WTC11 (cell line): ENCODE data around the gene NRP2. TPM values are rescaled to one million over a fixed set of nuclear protein-coding genes. Genes with fewer than 3 reads are reported as not detected.

ENCODE experiments used
- ATAC-seq: fragments of 200-7000 bp; cut with Tn5 transposase; 2 replicates; pipeline ENCODE4 v1.10.0; 2021; ENCODE audit warnings: mild to moderate bottlenecking, moderate library complexity
- CTCF ChIA-PET: fragments of 300-600 bp; sonication (Branson Sonifier 250); formaldehyde crosslinking; loops from one replicate; lab custom pipeline; 2021; ENCODE audit warnings: antibody characterized with exemption; lab: Charles Lee
- POLR2A ChIA-PET: fragments of 350-600 bp; sonication (Branson Sonifier 250); formaldehyde crosslinking; loops from one replicate; lab custom pipeline; 2021; ENCODE audit warnings: antibody characterized with exemption; lab: Charles Lee
- DNase-seq: peaks from one replicate; pipeline ENCODE4 v3.0.0; 2021; ENCODE audit warnings: low spot score
- H3K27ac Mint-ChIP-seq: 2 replicates; pipeline ENCODE4 v1.8.0; 2021; ENCODE audit warnings: mixed read lengths
- H3K27me3 Mint-ChIP-seq: 2 replicates; pipeline ENCODE4 v1.8.0; 2021; ENCODE audit warnings: low read depth, mild to moderate bottlenecking, moderate library complexity, mixed read lengths
- H3K36me3 Mint-ChIP-seq: 2 replicates; pipeline ENCODE4 v1.8.0; 2021; ENCODE audit warnings: mixed read lengths
- H3K4me1 Mint-ChIP-seq: 2 replicates; pipeline ENCODE4 v1.8.0; 2022; ENCODE audit warnings: mixed read lengths
- H3K4me3 Mint-ChIP-seq: 2 replicates; pipeline ENCODE4 v1.8.0; 2021; ENCODE audit warnings: mild to moderate bottlenecking, moderate library complexity, mixed read lengths
- H3K9me3 Mint-ChIP-seq: 2 replicates; pipeline ENCODE4 v1.8.0; 2021; ENCODE audit warnings: mixed read lengths
- ARID4B ChIP-seq: sonication (generic); formaldehyde crosslinking; IDR thresholded peaks from 2 replicates; pipeline ENCODE4 v1.8.0; 2023; ENCODE audit warnings: missing genetic modification reagents, mild to moderate bottlenecking, borderline replicate concordance
- ATF1 ChIP-seq: sonication (generic); formaldehyde crosslinking; IDR thresholded peaks from 2 replicates; pipeline ENCODE4 v1.8.1; 2023; ENCODE audit warnings: mild to moderate bottlenecking, moderate library complexity, missing genetic modification reagents
- ELF4 ChIP-seq: sonication (generic); formaldehyde crosslinking; IDR thresholded peaks from 2 replicates; pipeline ENCODE4 v1.8.1; 2022; ENCODE audit warnings: low read depth, mild to moderate bottlenecking, moderate library complexity, missing genetic modification reagents
- ERG ChIP-seq: fragments of 250-450 bp; sonication (Bioruptor Pico); IDR thresholded peaks from 2 replicates; pipeline ENCODE4 v1.8.0; 2021; ENCODE audit warnings: mild to moderate bottlenecking
- ESRRA ChIP-seq: sonication (generic); formaldehyde crosslinking; IDR thresholded peaks from 2 replicates; pipeline ENCODE4 v1.8.1; 2022; ENCODE audit warnings: mild to moderate bottlenecking, missing genetic modification reagents, borderline replicate concordance
- FOXP4 ChIP-seq: sonication (generic); formaldehyde crosslinking; IDR thresholded peaks from 2 replicates; pipeline ENCODE4 v1.8.0; 2022; ENCODE audit warnings: mild to moderate bottlenecking, missing genetic modification reagents
- IRF1 ChIP-seq: sonication (generic); formaldehyde crosslinking; IDR thresholded peaks from 2 replicates; pipeline ENCODE4 v1.8.0; 2023; ENCODE audit warnings: missing genetic modification reagents
- KAT7 ChIP-seq: sonication (generic); formaldehyde crosslinking; IDR thresholded peaks from 2 replicates; pipeline ENCODE4 v1.8.1; 2023; ENCODE audit warnings: missing genetic modification reagents, mild to moderate bottlenecking, borderline replicate concordance
- MAX ChIP-seq: sonication (generic); formaldehyde crosslinking; IDR thresholded peaks from 2 replicates; pipeline ENCODE4 v1.8.0; 2022; ENCODE audit warnings: mild to moderate bottlenecking, missing genetic modification reagents
- MXD4 ChIP-seq: fragments of 250-450 bp; sonication (Bioruptor Pico); IDR thresholded peaks from 2 replicates; pipeline ENCODE4 v1.8.0; 2021; ENCODE audit warnings: mild to moderate bottlenecking, moderate library complexity, borderline replicate concordance
- SP1 ChIP-seq: sonication (generic); formaldehyde crosslinking; conservative IDR thresholded peaks from 2 replicates; pipeline ENCODE4 v1.8.1; 2022; ENCODE audit warnings: missing genetic modification reagents
- STAT6 ChIP-seq: sonication (generic); formaldehyde crosslinking; conservative IDR thresholded peaks from 2 replicates; pipeline ENCODE4 v1.8.1; 2023; ENCODE audit warnings: mild to moderate bottlenecking, low read depth, missing genetic modification reagents, moderate library complexity
- USF1 ChIP-seq: sonication (generic); formaldehyde crosslinking; IDR thresholded peaks from 2 replicates; pipeline ENCODE4 v1.8.0; 2022; ENCODE audit warnings: mild to moderate bottlenecking, missing genetic modification reagents
- ZBTB21 ChIP-seq: sonication (generic); formaldehyde crosslinking; IDR thresholded peaks from 2 replicates; pipeline ENCODE4 v1.8.1; 2023; ENCODE audit warnings: mild to moderate bottlenecking, missing genetic modification reagents, borderline replicate concordance
- ZNF416 ChIP-seq: fragments of 250-450 bp; sonication (Bioruptor Pico); IDR thresholded peaks from 2 replicates; pipeline ENCODE4 v1.9.0; 2021; ENCODE audit warnings: mild to moderate bottlenecking, inconsistent platforms
- ZNF512 ChIP-seq: sonication (generic); formaldehyde crosslinking; IDR thresholded peaks from 2 replicates; pipeline ENCODE4 v1.8.1; 2022; ENCODE audit warnings: missing genetic modification reagents, borderline replicate concordance
- ZNF532 ChIP-seq: fragments of 250-450 bp; sonication (Bioruptor Pico); IDR thresholded peaks from 2 replicates; pipeline ENCODE4 v1.9.0; 2021; ENCODE audit warnings: mild to moderate bottlenecking, borderline replicate concordance
- total RNA-seq: library from RNA; stranded (reverse); gene quantifications from 3 replicates; pipeline ENCODE4 v1.2.3, GENCODE V29; 2021

The NRP2 gene
- total RNA-seq, 1 experiment from 2014 or later: 41.0 TPM

- TF ChIP-seq ZNF532 (no peak), ATF1 (CRISPR knock-in tag) (no peak), MAX (CRISPR knock-in tag) (no peak), KAT7 (CRISPR knock-in tag) (no peak), ZBTB21 (CRISPR knock-in tag) (no peak), ZNF416 (no peak), ARID4B (CRISPR knock-in tag) (no peak), USF1 (CRISPR knock-in tag) (no peak)
Observed at GRCh38 chr2:205827809-205828365, 145.6 kb downstream of the NRP2 start (continued).

- Mint-ChIP-seq H3K4me1 (peaks cover 30% of the 10 kb centered on the region), H3K36me3 (peaks cover 21% of the 10 kb centered on the region), H3K27ac (no peak overlapping the region), H3K9me3 (peaks cover 24% of the 10 kb centered on the region), H3K4me3 (no peak overlapping the region), H3K27me3 (no peaks in the 10 kb centered on the region)
- ChIA-PET POLR2A (no interaction called here), CTCF (no interaction called here)
- ATAC-seq (no peak), DNase-seq (no peak)
- TF ChIP-seq ESRRA (CRISPR knock-in tag): no peak
- no peak for TF ChIP-seq ZNF512 (CRISPR knock-in tag)
- TF ChIP-seq FOXP4: no peak
- no peak for TF ChIP-seq SP1 (CRISPR knock-in tag)
- TF ChIP-seq ERG (CRISPR knock-in tag): no peak
- TF ChIP-seq STAT6 (CRISPR knock-in tag): no peak
- no peak for TF ChIP-seq IRF1 (CRISPR knock-in tag)
- no peak for TF ChIP-seq ELF4 (CRISPR knock-in tag)
- TF ChIP-seq MXD4 (CRISPR knock-in tag): no peak
Observed at GRCh38 chr2:205833864-205834263, 151.6 kb downstream of the NRP2 start.
